Osteocyte (in vitro differentiated cells): ENCODE data around the gene ZNF148. TPM values are rescaled to one million over a fixed set of nuclear protein-coding genes. Genes with fewer than 3 reads are reported as not detected.

ENCODE experiments used
- DNase-seq: peaks from one replicate; pipeline ENCODE4 v3.0.0; 2021; ENCODE audit warnings: mixed read lengths; ENCODE audit not compliant: unreplicated experiment; ENCODE audit errors: extremely low spot score
- H3K27ac Mint-ChIP-seq: one replicate; pipeline ENCODE4 v1.8.0; 2021; ENCODE audit warnings: mild to moderate bottlenecking, mixed read lengths; ENCODE audit not compliant: unreplicated experiment
- H3K27me3 Mint-ChIP-seq: one replicate; pipeline ENCODE4 v1.8.0; 2021; ENCODE audit warnings: mixed read lengths; ENCODE audit not compliant: unreplicated experiment
- H3K36me3 Mint-ChIP-seq: one replicate; pipeline ENCODE4 v1.8.0; 2021; ENCODE audit warnings: mixed read lengths; ENCODE audit not compliant: unreplicated experiment
- H3K4me1 Mint-ChIP-seq: one replicate; pipeline ENCODE4 v1.8.0; 2021; ENCODE audit warnings: mixed read lengths; ENCODE audit not compliant: unreplicated experiment
- H3K4me3 Mint-ChIP-seq: one replicate; pipeline ENCODE4 v1.8.0; 2021; ENCODE audit warnings: mild to moderate bottlenecking, moderate library complexity, mixed read lengths; ENCODE audit not compliant: unreplicated experiment
- H3K9me3 Mint-ChIP-seq: one replicate; pipeline ENCODE4 v1.8.0; 2021; ENCODE audit warnings: mixed read lengths; ENCODE audit not compliant: unreplicated experiment
- CTCF ChIP-seq: fragments of 200-600 bp; sonication (generic); IDR thresholded peaks from 2 replicates; pipeline ENCODE4 v1.5.0; 2021; ENCODE audit warnings: antibody characterized with exemption, mild to moderate bottlenecking, moderate library complexity
- total RNA-seq: library from RNA; stranded (reverse); gene quantifications from 2 replicates; pipeline ENCODE4 v1.2.1, GENCODE V29; 2021

The ZNF148 gene
- total RNA-seq, 1 donor from 2014 or later: 46.2 TPM

- Mint-ChIP-seq H3K4me3 (no peak overlapping the region), H3K36me3 (peaks cover 13% of the 10 kb centered on the region), H3K4me1 (peaks cover 35% of the 10 kb centered on the region), H3K27ac (peak overlapping the region; percentile 20), H3K27me3 (no peaks in the 10 kb centered on the region), H3K9me3 (no peaks in the 10 kb centered on the region)
- no peak for TF ChIP-seq CTCF
- DNase-seq: no peak
Measured at GRCh38 chr3:125280668-125281361, 94.3 kb downstream of the ZNF148 start.

GRCh38 chr3:125278155-125278554 lies 97.0 kb downstream of the ZNF148 start:
- H3K4me3 Mint-ChIP-seq: no peak overlapping the region
- H3K9me3 Mint-ChIP-seq: no peaks in the 10 kb centered on the region
- H3K27me3 Mint-ChIP-seq: no peaks in the 10 kb centered on the region
- peaks cover 29% of the 10 kb centered on the region for H3K4me1 Mint-ChIP-seq
- no peak for DNase-seq
- no peak for TF ChIP-seq CTCF
- H3K36me3 Mint-ChIP-seq: peaks cover 14% of the 10 kb centered on the region
- H3K27ac Mint-ChIP-seq: peak overlapping the region; percentile 57

GRCh38 chr3:125271127-125271526 lies 104.0 kb downstream of the ZNF148 start:
- H3K27ac Mint-ChIP-seq: no peak overlapping the region
- peaks cover 22% of the 10 kb centered on the region for H3K9me3 Mint-ChIP-seq

DNA sequence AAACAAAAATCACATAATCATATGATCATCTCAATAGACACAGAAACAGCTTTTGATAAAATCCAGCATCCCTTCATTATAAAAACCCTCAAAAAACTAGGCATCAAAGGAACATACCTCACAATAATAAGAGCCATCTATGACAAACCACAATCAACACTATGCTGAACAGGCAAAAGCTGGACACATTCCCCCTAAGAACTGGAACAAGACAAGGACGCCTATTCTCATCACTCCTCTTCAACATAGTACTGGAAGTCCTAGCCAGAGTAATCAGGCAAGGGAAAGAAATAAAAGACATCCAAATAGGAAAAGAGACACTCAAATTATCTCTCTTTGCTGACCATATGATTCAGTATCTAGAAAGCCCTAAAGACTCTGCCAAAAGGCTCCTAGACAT lies 107.7 kb downstream of the ZNF148 start:
- DNase-seq: no peak
- Mint-ChIP-seq H3K36me3 (peaks cover 45% of the 10 kb centered on the region), H3K27ac (no peak overlapping the region), H3K4me1 (no peaks in the 10 kb centered on the region), H3K9me3 (peaks cover 23% of the 10 kb centered on the region), H3K4me3 (no peak overlapping the region), H3K27me3 (no peaks in the 10 kb centered on the region)
- TF ChIP-seq CTCF: no peak

More at GRCh38 chr3:125271127-125271526, 104.0 kb downstream of the ZNF148 start:
- H3K27me3 Mint-ChIP-seq: no peaks in the 10 kb centered on the region
- no peak for DNase-seq
- no peak for TF ChIP-seq CTCF
- H3K4me3 Mint-ChIP-seq: no peak overlapping the region
- H3K36me3 Mint-ChIP-seq: peaks cover 41% of the 10 kb centered on the region
- no peaks in the 10 kb centered on the region for H3K4me1 Mint-ChIP-seq

- no peak for DNase-seq
- no peaks in the 10 kb centered on the region for H3K4me1 Mint-ChIP-seq
- no peaks in the 10 kb centered on the region for H3K27me3 Mint-ChIP-seq
- H3K36me3 Mint-ChIP-seq: peaks cover 43% of the 10 kb centered on the region
- TF ChIP-seq CTCF: no peak
- no peak overlapping the region for H3K27ac Mint-ChIP-seq
- no peak overlapping the region for H3K4me3 Mint-ChIP-seq
- peaks cover 23% of the 10 kb centered on the region for H3K9me3 Mint-ChIP-seq
Measured at GRCh38 chr3:125266971-125267370, 108.2 kb downstream of the ZNF148 start.
